Measurements from ENCODE around the gene BMPER. TPM values are rescaled to one million over a fixed set of nuclear protein-coding genes. Genes with fewer than 3 reads are reported as not detected.

Gene BMPER
- total RNA-seq, 2 experiments from 2014 or later: not detected

DNA sequence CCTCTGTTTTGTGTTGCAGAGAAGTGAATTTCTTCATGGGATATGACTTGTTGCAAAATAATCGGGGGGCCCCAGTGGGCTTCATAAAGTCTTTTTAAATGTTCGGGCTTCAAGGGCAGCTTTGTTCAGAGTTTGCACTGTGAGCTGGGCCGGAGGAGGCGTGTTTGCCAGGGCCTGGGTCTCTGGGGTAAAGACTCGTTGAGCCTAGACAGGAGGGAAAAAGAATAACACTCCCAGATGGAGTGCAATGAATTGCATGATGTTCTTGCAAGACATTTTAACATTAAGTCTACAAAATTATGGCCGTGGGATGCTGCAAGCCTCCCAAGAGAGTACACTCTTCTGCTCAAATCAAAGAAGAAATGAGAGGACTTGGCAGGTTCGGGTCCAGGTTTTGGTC is 23.6 kb downstream of the BMPER start:
- peaks cover 21% of the 10 kb centered on the region for H3K27me3 Mint-ChIP-seq
- no peak overlapping the region for H3K4me3 Mint-ChIP-seq
- H3K36me3 Mint-ChIP-seq: no peaks in the 10 kb centered on the region
- H3K9me3 Mint-ChIP-seq: no peaks in the 10 kb centered on the region
- H3K27ac Mint-ChIP-seq: no peak overlapping the region
- DNase-seq: no peak
- peaks cover 2% of the 10 kb centered on the region for H3K4me1 Mint-ChIP-seq

DNA sequence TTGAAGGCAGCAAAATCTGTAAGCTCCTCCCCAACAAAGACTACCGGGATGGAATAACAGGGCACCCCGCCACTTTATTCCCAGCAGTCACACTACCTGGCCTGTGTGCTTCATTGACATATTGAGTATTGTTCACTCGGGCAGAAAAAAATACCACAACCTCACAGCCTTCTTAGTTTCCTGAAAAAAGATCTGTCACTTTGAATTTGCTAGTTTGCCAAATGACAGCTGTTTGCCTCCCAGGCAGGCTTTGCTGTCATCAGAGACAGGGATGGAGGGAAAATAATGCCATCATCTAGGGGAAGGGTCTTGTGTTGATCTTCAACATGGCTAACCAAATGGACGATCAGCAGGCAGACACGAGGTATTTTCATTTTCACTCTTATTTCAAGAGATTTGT is 26.9 kb downstream of the BMPER start:
- Mint-ChIP-seq H3K27ac (no peak overlapping the region), H3K36me3 (no peaks in the 10 kb centered on the region), H3K27me3 (peaks cover 23% of the 10 kb centered on the region), H3K9me3 (no peaks in the 10 kb centered on the region), H3K4me3 (no peak overlapping the region), H3K4me1 (peaks cover 2% of the 10 kb centered on the region)
- DNase-seq: no peak

DNA sequence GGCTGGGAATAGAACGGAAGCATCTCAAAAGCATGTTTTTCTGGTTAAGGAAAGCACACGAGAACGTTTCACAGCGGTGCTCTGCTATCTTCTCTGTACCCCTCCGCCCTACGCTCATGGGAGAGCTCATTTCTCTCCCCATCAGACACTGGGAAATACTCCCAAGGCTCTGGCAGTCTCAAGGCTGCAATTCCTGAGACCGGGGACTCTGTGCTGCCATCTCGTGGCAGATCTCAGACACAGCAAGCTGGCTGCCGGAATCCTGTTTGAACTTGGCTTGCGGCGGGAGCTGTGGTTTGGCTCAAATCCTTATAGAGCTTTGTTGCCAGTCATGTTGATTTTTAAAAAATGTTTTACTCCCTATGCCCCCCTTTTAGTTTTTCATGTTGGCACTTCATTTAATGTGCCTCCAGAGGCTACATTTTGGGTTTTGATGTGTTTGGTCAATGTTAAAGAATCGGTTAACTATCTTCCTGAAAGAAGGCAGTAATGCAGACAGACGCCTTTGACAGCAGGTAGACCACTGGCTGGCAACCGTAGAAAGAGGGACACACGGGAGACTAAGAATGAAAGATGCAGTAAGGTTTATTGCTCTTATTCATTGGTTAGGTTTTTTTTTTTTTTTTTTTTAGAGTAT is 27.6 kb downstream of the BMPER start:
- DNase-seq: peak; percentile 55
- Mint-ChIP-seq H3K27me3 (peaks cover 23% of the 10 kb centered on the region), H3K27ac (no peak overlapping the region), H3K36me3 (no peaks in the 10 kb centered on the region), H3K9me3 (no peaks in the 10 kb centered on the region), H3K4me1 (peaks cover 2% of the 10 kb centered on the region), H3K4me3 (no peak overlapping the region)

DNA sequence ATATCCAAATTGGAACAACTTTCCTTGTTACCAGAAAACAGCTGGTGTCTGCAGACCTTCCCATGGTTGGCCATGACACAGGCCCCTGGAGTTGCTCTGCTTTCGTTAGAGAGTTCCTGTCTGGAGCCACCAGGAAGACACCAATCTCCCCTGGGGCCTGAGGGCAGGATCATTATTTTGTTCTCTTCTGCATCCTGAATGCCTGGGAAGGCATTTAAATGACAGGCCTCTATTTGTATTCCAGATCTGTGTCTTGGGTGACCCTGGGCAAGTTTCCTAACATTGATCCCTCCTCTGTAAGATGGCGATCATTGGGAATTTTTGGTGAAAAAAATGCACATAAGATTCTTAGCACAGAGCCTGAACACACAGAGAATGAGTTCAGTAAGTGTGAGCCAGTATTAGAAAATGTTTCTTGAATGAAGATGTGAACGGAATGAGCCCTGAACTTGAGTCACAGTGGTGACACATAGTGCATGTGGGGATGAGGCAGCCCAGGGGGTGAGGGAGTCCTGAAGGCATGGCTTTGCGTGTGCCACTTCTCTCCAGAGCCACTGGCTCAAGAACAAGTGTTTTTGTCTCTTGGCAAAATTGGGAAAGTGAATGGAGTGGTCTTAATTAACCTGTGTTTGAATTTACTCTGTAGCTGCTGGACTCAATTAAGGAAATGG is 28.4 kb downstream of the BMPER start:
- no peaks in the 10 kb centered on the region for H3K9me3 Mint-ChIP-seq
- H3K27ac Mint-ChIP-seq: no peak overlapping the region
- H3K4me1 Mint-ChIP-seq: peaks cover 2% of the 10 kb centered on the region
- H3K27me3 Mint-ChIP-seq: peaks cover 23% of the 10 kb centered on the region
- no peak overlapping the region for H3K4me3 Mint-ChIP-seq
- H3K36me3 Mint-ChIP-seq: no peaks in the 10 kb centered on the region
- no peak for DNase-seq

DNA sequence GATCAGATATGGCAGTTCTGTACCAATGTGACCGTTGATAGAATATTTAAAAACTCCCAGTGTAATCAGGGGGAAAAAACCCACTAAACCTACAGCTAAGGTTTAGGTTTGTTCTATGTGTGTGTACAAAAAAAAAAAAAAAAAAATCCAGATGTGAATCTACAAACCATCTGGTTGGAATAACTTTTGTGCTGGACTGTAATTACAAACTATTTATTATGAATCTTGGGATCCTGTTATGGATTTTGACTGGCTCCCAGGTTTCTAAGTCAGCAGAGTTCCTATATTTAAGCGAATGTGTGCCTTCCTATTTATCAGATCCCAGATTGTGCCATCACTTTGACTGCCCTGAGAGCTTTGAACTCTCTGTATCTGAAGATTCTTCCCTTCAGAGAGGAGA is 29.1 kb downstream of the BMPER start:
- H3K27me3 Mint-ChIP-seq: peaks cover 23% of the 10 kb centered on the region
- no peaks in the 10 kb centered on the region for H3K9me3 Mint-ChIP-seq
- H3K36me3 Mint-ChIP-seq: no peaks in the 10 kb centered on the region
- peaks cover 2% of the 10 kb centered on the region for H3K4me1 Mint-ChIP-seq
- no peak for DNase-seq
- H3K27ac Mint-ChIP-seq: no peak overlapping the region
- no peak overlapping the region for H3K4me3 Mint-ChIP-seq

DNA sequence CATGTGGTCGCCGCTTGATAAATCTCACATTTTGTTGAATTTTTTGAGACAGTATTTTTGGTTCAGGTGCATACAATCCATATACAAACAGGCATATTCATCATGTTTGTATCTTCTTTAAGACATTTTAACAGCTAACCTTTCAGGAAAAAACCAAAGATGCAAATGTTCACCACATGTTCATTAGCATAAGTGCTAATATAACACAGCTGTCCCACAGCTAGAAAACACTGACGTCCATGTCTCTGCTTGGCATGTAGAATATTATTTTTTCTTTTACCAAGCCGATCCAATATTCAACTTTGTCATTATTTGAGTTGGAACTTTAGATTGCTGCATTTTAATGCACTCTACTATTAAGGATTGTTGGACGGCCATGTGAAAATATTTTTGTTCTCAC is 31.2 kb downstream of the BMPER start:
- H3K36me3 Mint-ChIP-seq: no peaks in the 10 kb centered on the region
- H3K9me3 Mint-ChIP-seq: no peaks in the 10 kb centered on the region
- DNase-seq: no peak
- H3K4me1 Mint-ChIP-seq: peaks cover 2% of the 10 kb centered on the region
- peaks cover 26% of the 10 kb centered on the region for H3K27me3 Mint-ChIP-seq
- no peak overlapping the region for H3K27ac Mint-ChIP-seq
- H3K4me3 Mint-ChIP-seq: no peak overlapping the region

DNA sequence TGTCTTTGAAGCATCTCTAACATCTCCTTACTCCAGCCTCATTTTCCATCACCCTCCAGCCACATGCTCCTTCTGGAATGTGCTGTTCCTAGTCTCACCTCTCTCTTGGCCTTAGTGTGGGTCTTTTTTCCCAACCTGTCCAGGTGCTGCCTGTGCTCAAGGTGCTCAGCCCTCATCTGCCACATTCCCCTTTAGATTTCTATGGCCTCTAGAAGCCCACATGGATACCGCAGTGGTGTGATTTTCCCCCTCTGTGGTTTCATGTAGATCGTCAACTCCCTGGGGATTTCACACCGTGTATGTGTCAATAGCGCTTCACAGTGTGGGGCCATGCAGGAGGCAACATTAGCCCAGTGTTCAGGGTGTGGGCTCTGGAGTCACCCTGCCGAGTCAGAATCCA is 32.5 kb downstream of the BMPER start:
- H3K36me3 Mint-ChIP-seq: no peaks in the 10 kb centered on the region
- no peak overlapping the region for H3K27ac Mint-ChIP-seq
- peaks cover under 1% of the 10 kb centered on the region for H3K4me1 Mint-ChIP-seq
- H3K27me3 Mint-ChIP-seq: peaks cover 18% of the 10 kb centered on the region
- H3K9me3 Mint-ChIP-seq: no peaks in the 10 kb centered on the region
- no peak overlapping the region for H3K4me3 Mint-ChIP-seq
- no peak for DNase-seq

DNA sequence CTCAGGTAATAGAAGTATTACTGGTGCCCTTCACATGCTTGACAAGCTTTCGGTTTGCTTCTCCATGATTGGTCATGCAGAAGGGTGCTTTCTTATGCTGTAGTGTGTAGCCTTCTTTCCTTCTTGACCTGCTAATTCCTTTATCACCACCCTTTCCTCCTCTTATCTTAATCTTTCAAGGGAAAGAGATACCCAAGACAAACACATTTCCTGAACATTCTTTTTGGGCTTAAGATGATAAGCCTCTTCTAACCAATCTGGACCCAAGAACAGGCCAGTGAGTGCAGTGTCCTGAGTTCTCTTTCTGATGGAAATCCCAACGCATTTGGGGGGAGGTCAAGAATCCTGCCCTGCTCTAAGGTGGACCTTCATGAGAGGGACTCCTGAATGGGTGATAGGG is 33.8 kb downstream of the BMPER start:
- H3K27me3 Mint-ChIP-seq: peaks cover 8% of the 10 kb centered on the region
- no peak overlapping the region for H3K4me3 Mint-ChIP-seq
- no peak overlapping the region for H3K27ac Mint-ChIP-seq
- DNase-seq: no peak
- H3K36me3 Mint-ChIP-seq: no peaks in the 10 kb centered on the region
- no peaks in the 10 kb centered on the region for H3K4me1 Mint-ChIP-seq
- H3K9me3 Mint-ChIP-seq: no peaks in the 10 kb centered on the region

DNA sequence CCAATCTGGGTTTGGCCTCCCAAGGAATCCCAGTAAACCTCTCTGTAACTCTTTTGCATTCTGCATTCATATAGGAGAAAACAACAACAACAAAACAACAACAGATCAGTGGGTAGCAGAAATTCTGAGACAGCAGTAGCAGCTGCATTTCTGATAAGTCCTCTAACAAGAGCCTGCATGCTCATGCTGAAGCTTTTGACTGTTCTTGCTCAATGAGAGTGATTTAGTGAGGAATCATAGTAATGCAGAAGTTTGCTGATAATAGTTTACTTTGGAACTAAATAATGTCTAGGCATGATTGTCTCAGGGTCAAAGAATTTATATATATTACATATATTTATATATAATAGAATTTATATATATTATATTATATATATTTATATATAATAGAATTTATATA is 35.2 kb downstream of the BMPER start:
- H3K27me3 Mint-ChIP-seq: peaks cover 7% of the 10 kb centered on the region
- H3K4me3 Mint-ChIP-seq: no peak overlapping the region
- no peaks in the 10 kb centered on the region for H3K4me1 Mint-ChIP-seq
- DNase-seq: no peak
- no peaks in the 10 kb centered on the region for H3K9me3 Mint-ChIP-seq
- H3K36me3 Mint-ChIP-seq: no peaks in the 10 kb centered on the region
- no peak overlapping the region for H3K27ac Mint-ChIP-seq

DNA sequence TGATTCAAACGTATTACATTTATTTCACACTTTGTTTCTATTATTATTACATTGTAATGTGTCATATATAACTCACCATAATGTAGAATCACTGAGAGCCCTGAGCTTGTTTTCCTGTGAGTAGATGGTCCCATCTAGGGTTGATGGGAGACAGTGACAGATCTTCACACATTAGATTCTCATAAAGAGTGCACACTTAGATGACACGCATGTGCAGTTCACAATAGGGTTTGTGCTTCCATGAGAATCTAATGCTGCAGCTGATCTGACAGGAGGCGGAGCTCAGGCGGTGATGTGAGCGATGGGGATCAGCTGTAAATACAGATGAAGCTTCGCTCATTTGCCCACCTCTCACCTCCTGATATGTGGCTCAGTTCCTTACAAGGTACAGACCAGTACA is 36.1 kb downstream of the BMPER start:
- no peaks in the 10 kb centered on the region for H3K9me3 Mint-ChIP-seq
- H3K4me3 Mint-ChIP-seq: no peak overlapping the region
- no peak overlapping the region for H3K27ac Mint-ChIP-seq
- no peak for DNase-seq
- peaks cover 13% of the 10 kb centered on the region for H3K27me3 Mint-ChIP-seq
- no peaks in the 10 kb centered on the region for H3K36me3 Mint-ChIP-seq
- no peaks in the 10 kb centered on the region for H3K4me1 Mint-ChIP-seq

DNA sequence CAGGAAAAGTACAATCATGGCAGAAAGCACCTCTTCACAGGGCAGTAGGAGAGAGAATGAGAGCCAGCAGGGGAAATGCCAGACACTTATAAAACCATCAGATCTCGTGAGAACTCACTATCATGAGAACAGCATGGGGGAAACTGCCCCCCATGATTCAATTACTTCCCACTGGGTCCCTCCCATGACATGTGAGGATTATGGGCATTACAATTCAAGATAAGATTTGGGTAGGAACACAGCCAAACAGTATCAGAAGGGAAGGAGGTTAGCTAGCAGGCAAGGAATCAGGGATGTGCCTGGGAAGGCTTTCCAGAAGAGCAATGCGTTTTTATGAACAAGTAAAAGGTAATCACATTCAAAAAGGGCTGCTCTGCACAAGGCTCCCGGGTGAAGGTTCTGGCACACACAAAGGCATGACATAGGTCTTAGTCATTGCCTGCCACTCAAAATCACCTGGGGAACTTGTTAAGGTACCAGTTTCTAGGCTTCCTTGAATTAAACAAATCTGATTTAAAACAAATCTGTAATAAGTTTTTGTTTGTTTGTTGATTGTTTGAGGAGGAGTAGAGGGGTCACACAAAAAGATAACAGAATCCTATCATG is 40.9 kb downstream of the BMPER start:
- Mint-ChIP-seq H3K36me3 (no peaks in the 10 kb centered on the region), H3K9me3 (no peaks in the 10 kb centered on the region), H3K4me1 (no peaks in the 10 kb centered on the region), H3K27me3 (peaks cover 10% of the 10 kb centered on the region), H3K27ac (no peak overlapping the region), H3K4me3 (no peak overlapping the region)
- no peak for DNase-seq

DNA sequence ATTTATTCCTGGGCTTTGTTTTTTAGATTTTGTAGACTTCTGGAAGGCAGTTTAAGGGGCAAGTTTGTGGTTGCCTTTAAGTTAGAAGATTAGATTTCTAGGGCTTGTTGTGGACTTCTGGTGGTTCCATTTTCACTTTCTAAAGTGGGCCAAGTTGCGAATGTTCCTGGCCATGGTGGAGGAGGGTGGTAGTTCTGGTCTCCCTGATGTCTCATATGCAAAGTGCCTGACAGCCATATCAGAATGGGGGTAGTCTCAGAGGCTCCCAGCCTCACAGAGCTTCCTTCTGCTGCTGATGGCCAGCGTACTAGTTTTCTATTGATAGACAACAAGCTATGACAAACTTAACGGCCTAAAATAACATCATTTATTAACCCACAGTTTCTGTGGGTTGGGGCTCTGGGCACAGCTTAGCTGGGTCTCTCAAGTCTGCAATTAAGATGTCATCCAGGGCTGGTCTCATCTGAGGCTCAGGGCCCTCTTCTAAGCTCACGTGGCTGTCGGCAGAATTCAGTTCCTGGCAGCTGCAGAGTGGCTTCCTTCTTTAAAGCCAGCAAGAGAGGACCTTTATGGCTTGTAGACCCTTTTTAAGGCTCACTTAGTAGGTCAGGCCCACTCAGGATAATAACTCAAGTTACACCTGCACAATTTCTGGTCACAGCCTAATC is 44.8 kb downstream of the BMPER start:
- Mint-ChIP-seq H3K36me3 (no peaks in the 10 kb centered on the region), H3K4me3 (no peak overlapping the region), H3K27ac (no peak overlapping the region), H3K27me3 (peaks cover 5% of the 10 kb centered on the region), H3K9me3 (no peaks in the 10 kb centered on the region), H3K4me1 (no peaks in the 10 kb centered on the region)
- DNase-seq: no peak

DNA sequence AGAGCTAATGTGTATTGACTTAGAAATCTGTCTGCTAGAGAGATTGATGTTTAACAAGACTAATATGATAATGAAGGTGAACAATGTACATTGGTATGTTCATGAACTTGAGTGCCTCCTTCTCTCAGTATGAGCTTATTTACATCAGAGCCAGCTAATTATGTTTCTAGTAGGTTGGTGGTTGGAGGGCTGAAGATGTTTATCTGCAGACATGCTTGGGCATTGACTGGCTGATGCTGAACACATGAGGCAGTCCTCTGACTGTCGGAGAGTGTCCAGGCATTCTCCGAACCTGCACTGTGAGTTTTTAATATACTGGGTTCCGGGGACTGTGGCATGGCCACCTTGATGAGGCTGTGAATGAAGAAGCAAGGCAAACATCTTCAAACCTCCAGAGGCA is 47.5 kb downstream of the BMPER start:
- no peaks in the 10 kb centered on the region for H3K9me3 Mint-ChIP-seq
- no peak for DNase-seq
- no peaks in the 10 kb centered on the region for H3K36me3 Mint-ChIP-seq
- H3K27me3 Mint-ChIP-seq: peaks cover 6% of the 10 kb centered on the region
- H3K27ac Mint-ChIP-seq: no peak overlapping the region
- H3K4me3 Mint-ChIP-seq: no peak overlapping the region
- no peaks in the 10 kb centered on the region for H3K4me1 Mint-ChIP-seq

DNA sequence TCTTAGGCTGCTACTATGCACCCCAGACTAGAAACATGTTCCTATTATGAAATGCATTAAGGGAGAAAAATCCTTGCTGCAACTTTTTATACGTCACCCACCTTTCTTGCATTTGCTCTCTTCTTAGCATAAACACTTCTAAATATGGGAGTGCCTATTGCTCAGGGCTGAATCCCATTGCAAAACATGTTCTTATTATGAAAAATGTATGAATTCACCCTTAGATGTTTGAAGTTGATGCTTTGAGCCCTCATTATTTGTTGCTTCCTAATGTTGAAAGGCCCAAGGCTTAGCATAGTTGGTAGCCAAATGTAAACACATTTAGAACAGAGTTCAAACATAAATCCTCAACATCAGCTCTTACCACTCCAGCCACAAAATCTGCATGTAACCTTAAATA is 52.8 kb downstream of the BMPER start:
- H3K4me3 Mint-ChIP-seq: no peak overlapping the region
- H3K27me3 Mint-ChIP-seq: peaks cover 9% of the 10 kb centered on the region
- no peaks in the 10 kb centered on the region for H3K36me3 Mint-ChIP-seq
- no peak for DNase-seq
- H3K27ac Mint-ChIP-seq: no peak overlapping the region
- no peaks in the 10 kb centered on the region for H3K4me1 Mint-ChIP-seq
- H3K9me3 Mint-ChIP-seq: no peaks in the 10 kb centered on the region

DNA sequence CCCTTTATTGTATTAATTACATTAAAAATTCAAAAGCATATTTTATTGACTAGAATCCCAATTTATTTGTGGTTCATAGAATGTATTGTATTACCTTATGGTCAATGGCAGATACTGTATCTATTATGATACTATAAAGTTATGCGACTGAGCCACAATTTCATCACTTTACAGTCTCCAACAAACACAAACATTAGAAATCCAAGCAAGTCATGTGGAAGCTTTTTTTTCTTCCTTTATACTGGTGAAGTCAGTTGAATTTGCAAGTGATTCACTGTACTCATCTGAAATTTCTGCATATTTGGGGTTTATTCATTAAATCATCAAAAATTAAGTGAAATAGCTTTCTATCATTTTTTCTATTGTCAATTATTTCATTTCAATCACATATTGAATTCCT is 54.3 kb downstream of the BMPER start:
- DNase-seq: no peak
- H3K27ac Mint-ChIP-seq: no peak overlapping the region
- H3K9me3 Mint-ChIP-seq: no peaks in the 10 kb centered on the region
- no peaks in the 10 kb centered on the region for H3K4me1 Mint-ChIP-seq
- no peak overlapping the region for H3K4me3 Mint-ChIP-seq
- no peaks in the 10 kb centered on the region for H3K36me3 Mint-ChIP-seq
- H3K27me3 Mint-ChIP-seq: peaks cover 9% of the 10 kb centered on the region

Measured in activated naive CD8-positive, alpha-beta T cell treated with anti-CD3 and anti-CD28 coated beads for 36 hours (primary cell).